ENCODE measurements around the gene PDHA2.
"Not testable (repeated sequence)": the region's sequence is repeated elsewhere in the genome, so short reads cannot be mapped to it uniquely, and the experiment has no call there.

PDHA2 gene

DNA sequence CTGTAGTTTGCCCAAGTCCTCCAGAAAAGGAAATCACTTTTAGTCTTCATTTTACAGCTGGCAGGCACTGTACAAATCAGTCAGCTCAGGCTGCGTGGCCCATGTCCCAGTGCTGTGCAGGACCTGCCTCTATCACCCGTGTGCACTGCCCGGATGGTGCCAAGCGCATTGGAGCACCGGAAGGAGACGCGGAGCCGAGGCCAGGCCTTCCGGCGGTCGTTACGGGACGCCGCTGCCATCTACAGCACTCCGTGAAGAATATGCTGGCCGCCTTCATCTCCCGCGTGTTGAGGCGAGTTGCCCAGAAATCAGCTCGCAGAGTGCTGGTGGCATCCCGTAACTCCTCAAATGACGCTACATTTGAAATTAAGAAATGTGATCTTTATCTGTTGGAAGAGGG lies at the start of gene PDHA2:
Gene PDHA2 (plus strand): TSS at position 203 of the 400 bp plus-strand sequence. CDS start 58 bp downstream, at position 261.
- no peak for DNase-seq

DNA sequence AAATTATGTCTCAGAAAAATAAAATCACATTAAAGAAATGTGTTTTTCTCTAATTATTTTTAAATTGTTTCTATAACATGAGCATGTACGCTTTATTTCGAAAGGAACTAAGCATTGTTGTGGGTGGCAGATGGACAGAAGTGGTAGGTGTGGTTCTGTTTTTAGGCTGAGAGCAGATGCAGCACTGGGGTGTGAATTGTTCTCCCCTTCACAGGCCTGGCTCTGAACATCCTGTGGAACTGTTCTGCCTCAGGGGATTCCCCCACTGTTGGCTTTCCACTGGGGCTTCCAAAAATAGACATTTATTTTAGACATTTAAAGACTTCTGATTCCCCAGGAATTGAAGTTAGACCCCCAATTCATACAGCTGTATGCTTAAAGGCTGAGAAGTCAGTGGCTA lies 41.9 kb upstream of the PDHA2 start:
- no peak for DNase-seq

DNA sequence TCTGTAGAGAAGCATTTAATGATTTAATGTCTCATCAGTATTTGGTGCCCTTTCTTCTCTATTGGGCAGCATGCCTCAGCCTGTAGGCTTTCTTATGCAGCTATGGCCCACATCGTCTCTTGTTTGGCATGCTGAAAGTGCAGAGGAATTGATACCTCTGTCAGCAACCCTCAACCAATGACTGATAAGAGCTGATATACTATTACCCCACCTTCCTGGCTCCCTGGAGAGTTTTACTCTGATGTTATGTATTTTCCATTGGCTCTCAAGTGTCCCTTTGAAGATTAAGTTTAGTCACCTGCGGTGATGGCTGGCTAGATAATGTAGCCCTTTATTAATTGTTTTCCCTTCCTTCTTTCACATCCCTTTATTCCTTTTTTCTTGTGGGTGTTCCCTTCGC lies 41.2 kb upstream of the PDHA2 start:
- no peak for DNase-seq

DNA sequence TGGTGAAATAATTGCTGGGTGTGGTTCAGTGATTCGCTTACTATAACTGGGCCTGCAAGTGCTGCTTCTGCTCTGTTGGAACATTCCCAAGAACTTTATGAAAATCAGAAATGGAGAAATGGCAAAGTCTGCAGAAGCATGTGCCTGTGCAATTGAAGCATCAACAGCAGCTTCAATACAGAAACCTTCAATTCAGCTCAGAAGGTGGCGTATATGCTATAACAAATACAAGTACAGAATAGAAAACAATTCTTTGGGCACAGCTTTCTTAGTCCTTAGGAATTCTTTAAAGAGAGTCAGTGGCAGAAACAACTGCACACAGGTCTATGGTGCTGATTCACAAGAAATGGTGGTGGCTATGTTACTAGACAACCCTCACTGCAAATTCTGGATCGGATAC lies 18.0 kb upstream of the PDHA2 start:
- DNase-seq = no peak

DNA sequence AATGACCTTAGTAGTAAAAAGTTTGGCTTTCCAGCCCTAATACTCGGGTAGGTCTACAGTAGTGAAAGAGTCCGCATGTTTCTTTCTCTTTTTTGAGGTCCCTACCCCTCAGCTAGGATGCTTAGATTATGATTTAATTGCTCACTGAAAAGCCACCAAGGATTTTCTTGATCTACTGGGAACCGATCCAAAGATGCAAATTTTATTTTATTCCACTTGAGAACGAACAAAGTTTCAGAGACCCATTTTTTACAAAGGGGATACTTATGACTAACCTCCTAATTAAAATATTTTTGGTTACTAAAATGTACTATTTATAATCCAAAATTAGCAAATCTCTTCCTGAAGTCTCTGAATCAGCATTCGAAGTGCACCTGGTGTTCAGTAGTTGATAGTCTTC lies 14.3 kb upstream of the PDHA2 start:
- DNase-seq = no peak

DNA sequence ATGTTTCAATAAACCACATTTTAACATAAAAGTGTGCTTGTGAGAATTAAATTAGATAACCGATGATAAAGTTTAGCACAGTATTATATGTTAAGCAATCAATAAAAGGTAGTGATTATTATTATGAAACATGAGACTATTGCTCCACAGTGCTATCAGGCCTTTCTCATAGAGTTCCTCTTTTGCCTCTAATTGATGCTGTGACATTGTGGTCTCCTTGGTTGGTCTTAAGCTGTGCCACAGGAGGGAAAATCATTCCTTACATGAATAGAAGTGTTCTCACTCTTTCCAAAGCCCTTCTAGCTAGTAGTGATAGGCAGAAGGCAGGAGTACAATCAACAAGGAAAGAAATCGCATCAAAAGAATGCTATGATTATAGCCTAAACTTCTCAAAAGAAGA lies 9.2 kb upstream of the PDHA2 start:
- DNase-seq = no peak

DNA sequence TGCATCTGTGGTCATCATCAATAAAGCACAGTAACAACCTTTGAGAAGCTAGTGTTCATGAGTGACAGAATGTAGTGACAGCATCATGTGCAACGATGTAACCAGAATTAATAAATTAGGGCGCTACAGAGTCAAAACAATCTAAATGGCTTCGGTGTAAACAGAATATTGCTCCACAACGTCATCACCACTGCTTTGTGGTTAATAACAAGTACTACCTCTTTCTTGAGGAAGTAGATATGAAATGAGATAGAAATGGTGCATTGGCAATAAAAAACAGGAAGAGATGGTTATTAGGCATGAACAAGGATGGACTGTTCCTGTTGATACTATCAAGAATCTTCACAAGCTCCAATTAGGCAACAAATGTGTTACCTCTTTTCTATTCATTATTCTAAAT lies 8.7 kb upstream of the PDHA2 start:
- DNase-seq = no peak

DNA sequence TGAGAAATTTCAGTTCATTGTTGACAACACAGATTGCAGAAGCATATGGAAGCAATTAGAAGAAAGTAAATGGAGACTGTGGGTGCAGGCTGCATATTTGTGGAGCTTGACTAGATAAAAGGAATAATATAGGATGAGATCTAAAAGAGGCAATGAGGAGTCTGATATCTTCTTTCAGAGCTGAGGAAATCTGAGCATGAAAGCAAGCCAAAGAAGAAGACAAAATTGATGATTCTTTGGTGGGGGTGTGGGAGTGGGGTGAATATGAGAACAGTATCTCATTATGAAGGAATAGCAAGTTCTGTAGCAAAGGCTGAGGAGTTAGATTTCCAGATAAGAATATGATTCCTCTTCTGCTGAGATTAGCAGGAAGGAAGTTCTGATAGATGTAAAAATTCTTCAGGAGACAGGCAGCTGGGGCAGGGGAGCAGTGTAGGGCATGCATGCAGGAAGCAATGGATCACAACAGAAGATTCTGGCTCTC lies 6.1 kb upstream of the PDHA2 start:
- DNase-seq = no peak

DNA sequence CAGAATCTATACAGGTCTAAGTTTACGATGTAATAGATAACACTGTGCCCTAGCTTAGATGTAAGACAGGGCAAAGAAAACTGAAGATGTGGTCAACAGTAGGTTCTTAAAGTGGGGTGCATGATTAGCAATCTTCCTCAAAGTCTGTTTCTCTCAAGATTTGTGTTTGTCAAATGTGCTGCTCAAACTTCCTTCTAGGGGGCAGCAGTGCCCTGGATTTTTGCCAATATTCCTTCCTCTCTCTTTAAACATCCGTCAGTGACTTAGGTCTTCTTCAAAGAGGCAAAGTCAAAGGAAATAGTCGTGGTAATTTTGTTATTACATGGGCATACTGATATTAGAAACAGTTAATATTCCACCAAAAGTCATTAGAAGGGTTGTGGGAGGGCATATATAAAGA lies 4.2 kb upstream of the PDHA2 start:
- no peak for DNase-seq

DNA sequence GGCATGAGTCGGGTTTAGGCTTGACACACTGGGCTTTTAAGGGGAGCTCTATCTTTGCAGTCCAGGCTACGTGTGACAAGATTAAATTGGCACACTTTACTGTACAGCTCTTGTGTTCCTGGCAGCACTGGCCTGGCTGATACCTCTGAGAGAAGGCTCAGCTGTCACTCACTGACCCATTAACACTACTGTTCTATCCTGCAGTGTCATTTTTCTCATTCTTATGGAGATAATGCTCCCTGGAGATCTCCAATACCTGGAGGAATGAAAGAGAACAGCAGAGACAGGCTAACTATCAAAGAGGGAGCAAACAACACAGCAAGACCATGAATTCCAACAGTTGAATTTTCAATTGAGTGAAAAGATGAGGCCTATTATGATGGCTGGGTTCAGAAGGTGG lies 1.7 kb upstream of the PDHA2 start:
- no peak for DNase-seq

DNA sequence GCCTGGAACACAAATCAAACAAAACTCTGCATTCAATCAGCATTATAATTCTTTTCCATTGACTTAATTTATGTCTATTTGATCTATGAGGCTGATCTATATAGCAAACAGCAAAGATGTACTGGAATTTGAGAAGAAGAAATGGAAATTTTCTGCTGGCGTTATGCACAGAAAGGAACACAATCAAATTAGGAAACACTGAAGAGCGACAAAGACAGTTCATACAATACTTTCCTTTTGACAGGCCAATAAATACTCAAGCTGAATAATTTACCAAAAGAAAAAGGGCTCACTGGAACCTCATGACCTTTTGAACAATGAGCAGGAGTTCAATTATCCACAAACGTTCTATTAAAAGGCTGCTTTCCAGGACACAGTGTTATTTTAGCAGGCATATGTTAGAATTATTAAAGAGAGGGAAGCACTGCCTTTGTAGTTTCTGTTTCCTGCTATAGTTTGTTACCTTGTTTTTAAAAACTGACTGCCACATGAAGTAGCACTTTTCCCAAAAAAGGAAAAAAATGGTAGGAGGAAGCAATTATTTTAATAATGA lies 8.1 kb downstream of the PDHA2 start:
- no peak for DNase-seq

DNA sequence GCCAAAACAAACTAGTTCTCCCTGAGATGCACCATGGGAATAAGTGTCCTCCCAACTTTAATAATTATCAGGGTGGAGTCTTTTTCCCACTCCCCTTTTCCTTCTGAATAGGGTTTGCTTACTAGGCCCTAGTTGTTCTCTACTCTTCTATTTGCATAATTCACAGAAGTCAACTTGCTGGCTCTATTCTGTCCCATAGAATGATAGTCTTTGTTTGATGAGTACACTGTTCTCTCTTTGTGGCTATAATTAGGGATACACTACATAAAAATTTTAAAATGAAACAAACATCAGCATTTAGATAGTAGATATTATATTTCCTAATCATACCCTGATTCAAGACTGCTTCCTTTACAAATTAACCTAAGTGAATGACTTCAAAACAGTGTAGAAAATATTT lies 10.3 kb downstream of the PDHA2 start:
- DNase-seq = no peak

DNA sequence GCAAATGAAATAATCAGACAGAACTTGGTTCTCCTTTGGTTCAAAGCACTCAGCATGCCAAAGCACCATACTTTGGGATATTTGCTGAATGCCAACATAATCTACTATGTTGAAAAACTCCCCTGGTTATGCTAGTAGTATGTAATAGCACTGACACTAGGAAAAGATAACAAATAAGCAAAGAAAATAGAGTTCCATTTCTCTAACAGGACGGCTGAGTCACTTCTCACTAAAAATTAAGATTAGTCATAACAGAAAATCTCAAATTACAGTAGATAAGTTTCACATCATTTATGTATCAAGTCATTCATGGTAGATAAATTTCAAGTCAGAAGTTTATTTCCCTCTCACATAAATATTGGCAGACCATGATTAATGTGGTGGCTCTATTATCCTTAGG lies 17.9 kb downstream of the PDHA2 start:
- DNase-seq = no peak

DNA sequence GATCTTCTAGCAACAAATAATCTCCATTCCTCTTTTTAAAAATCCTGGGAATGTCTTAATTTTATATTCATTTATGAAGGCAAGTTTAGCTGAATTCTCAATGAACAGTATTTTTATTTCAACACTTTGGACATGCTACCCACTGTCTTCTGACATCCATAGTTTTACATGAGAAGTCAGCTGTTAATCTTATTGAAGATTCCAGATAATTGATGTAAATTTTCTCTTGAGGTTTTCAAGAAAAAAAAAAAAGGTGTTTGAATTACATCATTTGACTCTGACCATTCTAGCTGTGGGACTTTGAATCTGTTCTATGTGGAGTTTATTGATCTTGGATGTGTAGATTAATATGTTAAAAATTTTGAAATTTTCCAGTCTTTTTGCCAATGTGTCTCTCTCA lies 28.0 kb downstream of the PDHA2 start:
- no peak for DNase-seq

DNA sequence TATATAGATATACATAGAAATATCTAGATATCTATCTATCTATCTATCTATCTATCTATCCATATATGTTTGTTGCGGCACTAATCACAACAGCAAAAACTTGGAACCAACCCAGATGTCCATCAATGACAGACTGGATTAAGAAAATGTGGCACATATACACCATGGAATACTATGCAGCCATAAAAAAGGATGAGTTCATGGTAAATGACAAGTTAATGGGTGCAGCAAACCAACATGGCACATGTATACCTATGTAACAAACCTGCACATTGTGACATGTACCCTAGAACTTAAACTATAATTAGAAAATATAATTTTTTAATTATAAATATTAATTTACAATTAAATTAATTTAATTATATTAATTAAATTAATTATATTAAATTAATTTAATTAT lies 29.5 kb downstream of the PDHA2 start:
- not testable (repeated sequence) for DNase-seq

DNA sequence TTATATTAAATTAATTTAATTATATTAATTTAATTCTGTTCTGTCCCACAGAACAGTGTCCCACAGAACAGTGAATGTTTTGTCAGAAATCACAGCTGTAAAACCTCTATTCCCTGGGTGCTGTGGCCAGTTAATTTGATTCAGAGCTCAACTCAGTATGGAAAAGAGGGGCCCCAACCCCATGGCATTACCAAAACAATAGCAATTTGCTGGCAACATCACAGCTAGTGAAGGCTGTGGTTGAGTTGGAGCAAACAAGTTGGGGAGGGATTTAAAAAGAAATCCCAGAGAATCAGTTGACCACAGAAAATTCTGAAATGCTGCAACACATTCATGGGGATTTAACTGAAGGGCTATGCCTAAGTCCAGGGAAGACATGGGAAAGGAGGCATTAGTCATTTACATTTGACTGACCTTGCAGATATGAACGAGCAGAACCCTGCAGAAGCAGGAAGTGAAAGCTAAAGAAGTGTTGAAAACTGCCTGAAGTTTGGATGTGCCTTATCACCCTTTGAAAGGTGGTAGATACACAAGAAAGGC lies 30.1 kb downstream of the PDHA2 start:
- no peak for DNase-seq

DNA sequence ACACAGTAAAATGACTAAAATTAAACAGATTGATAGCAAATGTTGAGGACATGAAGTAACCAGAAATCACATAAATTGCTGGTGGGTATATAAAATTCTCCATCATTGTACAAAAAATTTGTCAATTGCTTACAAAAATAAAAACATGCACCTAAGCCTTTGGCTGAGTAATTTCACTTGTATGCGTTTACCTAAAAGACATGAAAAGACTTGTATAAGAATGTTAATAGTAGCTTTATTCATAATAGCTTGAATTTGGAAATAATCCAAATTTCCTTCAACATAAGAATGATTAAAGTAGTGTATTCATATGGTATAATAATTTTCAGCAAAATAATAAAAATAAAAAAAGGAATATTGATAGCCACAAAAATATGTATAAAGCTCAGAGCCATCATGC lies 37.7 kb downstream of the PDHA2 start:
- no peak for DNase-seq

DNA sequence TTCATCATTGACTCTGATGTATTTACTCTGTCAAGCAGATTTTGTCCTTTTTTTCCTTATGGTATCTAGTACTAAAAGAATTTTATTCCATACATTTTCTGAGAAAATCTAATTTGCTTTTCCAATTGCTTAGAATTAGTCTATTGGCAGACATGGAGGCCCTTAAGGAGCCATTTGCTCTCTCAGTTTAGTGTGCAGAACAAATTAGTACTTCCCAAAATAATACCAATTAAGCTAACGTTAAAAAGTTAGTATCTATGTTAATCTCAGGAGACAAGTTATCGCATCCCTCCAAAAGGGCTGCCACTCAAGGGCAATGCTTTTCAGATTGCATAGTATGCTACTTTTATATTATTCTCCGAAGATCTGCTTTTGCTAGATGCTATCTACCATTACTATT lies 47.7 kb downstream of the PDHA2 start:
- no peak for DNase-seq

DNA sequence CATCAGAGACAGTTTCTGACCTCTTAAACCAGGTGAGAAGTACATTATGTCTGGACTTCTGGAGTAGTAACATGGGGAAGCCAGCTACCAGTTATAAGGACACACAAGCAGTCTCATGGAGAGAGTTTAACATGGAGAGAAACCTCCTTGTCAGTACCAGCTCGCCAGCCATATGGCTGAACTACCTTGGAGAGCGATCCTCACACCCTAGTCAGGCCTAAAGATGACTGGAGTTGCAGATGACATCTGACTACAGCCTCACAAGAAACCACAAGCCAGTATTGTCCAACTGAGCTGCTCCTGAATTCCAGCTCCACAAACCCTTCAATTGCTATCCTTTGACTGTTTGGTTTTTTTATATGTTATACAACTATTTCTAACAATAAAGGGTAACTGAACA lies 49.8 kb downstream of the PDHA2 start:
- no peak for DNase-seq
